OCI-LY3 (cell line): ENCODE data around the gene PPP2R5B.

ENCODE experiments used
- H2AFZ ChIP-seq: fragments of 200-600, 300-600 bp; shearing (Covaris generic); 2 replicates; pipeline ENCODE4 v1.6.0; 2014; ENCODE audit warnings: antibody characterized with exemption, low read depth, low read length
- H3K27ac ChIP-seq: fragments of 200-600, 300-600 bp; sonication (generic); 2 replicates; pipeline ENCODE4 v1.5.1; 2014; ENCODE audit warnings: mild to moderate bottlenecking, low read length, moderate library complexity, mixed read lengths
- H3K27me3 ChIP-seq: fragments of 200-600, 300-600 bp; sonication (generic); 2 replicates; pipeline ENCODE4 v1.6.1; 2014; ENCODE audit warnings: low read depth, low read length, mixed read lengths
- H3K36me3 ChIP-seq: fragments of 200-600, 300-600 bp; sonication (generic); replicated peaks from 2 replicates; pipeline ENCODE3; 2014; ENCODE audit warnings: low read depth, low read length, mixed read lengths
- H3K4me1 ChIP-seq: fragments of 300-600, 200-600 bp; sonication (generic); 2 replicates; pipeline ENCODE4 v1.6.1; 2014; ENCODE audit warnings: low read length, mixed read lengths
- H3K4me2 ChIP-seq: fragments of 200-600, 300-600 bp; sonication (generic); 2 replicates; pipeline ENCODE4 v1.6.1; 2014; ENCODE audit warnings: low read length, mixed read lengths
- H3K4me3 ChIP-seq: fragments of 300-600, 200-600 bp; sonication (generic); 2 replicates; pipeline ENCODE4 v1.5.1; 2014; ENCODE audit warnings: antibody characterized with exemption, mild to moderate bottlenecking, low read length, moderate library complexity
- H3K79me2 ChIP-seq: fragments of 300-600, 200-600 bp; shearing (Covaris generic); 2 replicates; pipeline ENCODE4 v1.6.1; 2014; ENCODE audit warnings: mild to moderate bottlenecking, low read length, mixed read lengths
- H3K9ac ChIP-seq: fragments of 300-600, 200-600 bp; shearing (Covaris generic); 2 replicates; pipeline ENCODE4 v1.6.0; 2014; ENCODE audit warnings: mild to moderate bottlenecking, low read length, moderate library complexity
- H3K9me3 ChIP-seq: fragments of 200-600, 300-600 bp; shearing (Covaris generic); 2 replicates; pipeline ENCODE4 v1.6.1; 2014; ENCODE audit warnings: low read length, mixed read lengths; ENCODE audit not compliant: insufficient read depth
- H4K20me1 ChIP-seq: fragments of 200-600, 300-600 bp; sonication (generic); 2 replicates; pipeline ENCODE4 v1.6.1; 2016; ENCODE audit warnings: low read length, mixed read lengths; ENCODE audit not compliant: insufficient read depth
- EZH2phosphoT487 ChIP-seq: fragments of 200-600 bp; shearing (Covaris generic); IDR thresholded peaks from 2 replicates; pipeline ENCODE4 v1.6.1; 2018; ENCODE audit warnings: antibody characterized with exemption, mixed run types, low read depth
- TF ChIP-seq, protein P1 (sequence below): fragments of 200-600, 300-600 bp; sonication (generic); IDR thresholded peaks from 2 replicates; pipeline ENCODE4 v1.5.1; 2014; ENCODE audit warnings: antibody characterized with exemption, low read length, low read depth

The PPP2R5B gene

DNA sequence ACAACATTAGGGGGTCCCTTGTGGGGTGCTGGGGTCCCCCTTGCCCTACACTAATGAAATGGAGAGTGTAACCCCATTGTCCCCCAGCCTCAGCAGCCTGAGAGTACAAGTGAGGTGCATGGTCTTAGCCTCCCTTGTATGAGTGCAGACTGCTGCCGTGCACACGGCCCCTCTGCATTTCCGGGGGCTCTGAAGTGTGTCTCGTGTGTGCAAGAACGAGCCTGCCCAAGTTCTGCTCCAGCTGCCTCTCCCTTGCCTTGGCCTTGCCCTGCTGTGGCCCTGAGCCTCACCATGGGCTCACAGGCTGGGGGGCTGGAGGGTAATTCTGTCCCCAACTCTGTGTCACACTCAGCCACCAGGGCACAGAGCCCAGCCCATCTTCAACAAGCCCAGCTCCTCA, 40.9 kb upstream of the PPP2R5B start:
- no peak overlapping the region for H3K4me3 ChIP-seq
- H3K27me3 ChIP-seq: no peaks in the 10 kb centered on the region
- H3K4me2 ChIP-seq: no peak overlapping the region
- no peak overlapping the region for H2AFZ ChIP-seq
- H3K79me2 ChIP-seq: peaks cover 10% of the 10 kb centered on the region
- H3K27ac ChIP-seq: no peak overlapping the region
- H3K9ac ChIP-seq: no peak overlapping the region
- TF ChIP-seq, protein P1, sequence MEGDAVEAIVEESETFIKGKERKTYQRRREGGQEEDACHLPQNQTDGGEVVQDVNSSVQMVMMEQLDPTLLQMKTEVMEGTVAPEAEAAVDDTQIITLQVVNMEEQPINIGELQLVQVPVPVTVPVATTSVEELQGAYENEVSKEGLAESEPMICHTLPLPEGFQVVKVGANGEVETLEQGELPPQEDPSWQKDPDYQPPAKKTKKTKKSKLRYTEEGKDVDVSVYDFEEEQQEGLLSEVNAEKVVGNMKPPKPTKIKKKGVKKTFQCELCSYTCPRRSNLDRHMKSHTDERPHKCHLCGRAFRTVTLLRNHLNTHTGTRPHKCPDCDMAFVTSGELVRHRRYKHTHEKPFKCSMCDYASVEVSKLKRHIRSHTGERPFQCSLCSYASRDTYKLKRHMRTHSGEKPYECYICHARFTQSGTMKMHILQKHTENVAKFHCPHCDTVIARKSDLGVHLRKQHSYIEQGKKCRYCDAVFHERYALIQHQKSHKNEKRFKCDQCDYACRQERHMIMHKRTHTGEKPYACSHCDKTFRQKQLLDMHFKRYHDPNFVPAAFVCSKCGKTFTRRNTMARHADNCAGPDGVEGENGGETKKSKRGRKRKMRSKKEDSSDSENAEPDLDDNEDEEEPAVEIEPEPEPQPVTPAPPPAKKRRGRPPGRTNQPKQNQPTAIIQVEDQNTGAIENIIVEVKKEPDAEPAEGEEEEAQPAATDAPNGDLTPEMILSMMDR: no peak
- no peak for TF ChIP-seq EZH2phosphoT487
- peaks cover 44% of the 10 kb centered on the region for H3K4me1 ChIP-seq
- no peaks in the 10 kb centered on the region for H3K9me3 ChIP-seq
- H4K20me1 ChIP-seq: no peaks in the 10 kb centered on the region
- H3K36me3 ChIP-seq: no peaks in the 10 kb centered on the region

DNA sequence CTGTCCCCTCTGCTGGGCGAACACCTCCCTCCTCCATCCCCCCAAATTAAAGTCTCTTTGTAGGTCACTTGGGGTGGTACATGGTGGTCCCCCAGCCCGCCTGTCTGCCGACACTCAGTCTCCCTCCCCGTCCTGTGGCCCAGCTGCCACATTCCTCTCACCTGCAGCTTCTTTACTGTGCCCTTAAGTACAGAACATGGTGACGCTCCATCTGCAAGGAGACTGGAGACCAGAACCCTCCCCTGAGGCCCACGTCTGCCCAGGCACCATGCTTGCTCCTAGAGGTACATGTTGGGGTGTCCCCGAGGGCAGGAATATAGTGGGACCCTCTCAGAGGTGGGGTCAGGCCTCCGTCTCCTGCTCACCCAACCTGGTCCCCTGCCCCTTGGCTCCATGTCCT, 40.5 kb upstream of the PPP2R5B start:
- no peaks in the 10 kb centered on the region for H3K9me3 ChIP-seq
- peaks cover 48% of the 10 kb centered on the region for H3K4me1 ChIP-seq
- H3K79me2 ChIP-seq: peaks cover 8% of the 10 kb centered on the region
- no peak overlapping the region for H3K4me3 ChIP-seq
- no peak overlapping the region for H3K9ac ChIP-seq
- no peaks in the 10 kb centered on the region for H3K27me3 ChIP-seq
- no peak for TF ChIP-seq EZH2phosphoT487
- TF ChIP-seq, protein P1: no peak
- no peak overlapping the region for H3K4me2 ChIP-seq
- H3K27ac ChIP-seq: no peak overlapping the region
- H3K36me3 ChIP-seq: no peaks in the 10 kb centered on the region
- H2AFZ ChIP-seq: no peak overlapping the region
- no peaks in the 10 kb centered on the region for H4K20me1 ChIP-seq

DNA sequence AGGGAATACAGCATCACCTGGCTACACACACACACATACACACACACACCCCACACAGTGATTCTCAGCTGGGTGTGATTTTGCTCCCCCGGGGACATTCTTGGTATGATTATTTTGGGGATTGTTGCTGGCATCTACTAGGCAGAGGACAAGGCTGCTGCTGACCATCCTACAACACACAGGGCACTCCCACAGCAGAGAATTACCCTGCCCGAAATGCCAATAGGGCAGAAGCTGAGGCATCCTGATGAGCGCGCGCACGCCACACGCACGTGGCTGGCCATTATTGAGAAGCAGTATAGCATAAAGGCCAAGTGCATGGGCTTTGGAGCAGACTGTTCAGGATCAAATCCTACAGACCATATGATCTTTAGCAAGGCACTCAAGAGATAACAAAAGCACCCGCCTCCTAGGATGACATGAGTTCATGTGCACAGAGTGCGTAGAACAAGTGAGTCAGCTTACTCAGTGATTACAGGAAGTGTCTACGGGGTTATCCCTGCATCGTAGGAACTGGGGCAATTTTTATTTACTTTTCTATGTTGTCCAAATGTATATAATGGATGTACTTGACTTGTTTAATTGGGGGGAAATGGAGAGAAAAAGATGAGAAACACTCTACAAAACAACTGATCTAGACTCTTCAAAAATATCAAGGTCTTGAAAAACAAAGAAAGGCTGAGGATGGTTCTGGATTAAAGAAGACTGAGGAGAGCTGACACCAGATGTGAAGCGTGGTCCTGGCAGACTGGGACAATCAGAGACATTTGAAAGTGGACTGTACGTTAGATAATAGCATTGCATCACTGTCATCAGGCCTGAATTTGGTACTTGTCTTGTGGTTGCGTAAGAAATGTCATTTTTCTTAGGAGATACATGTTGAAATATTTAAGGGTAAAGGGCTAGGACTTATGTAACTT, 38.9 kb upstream of the PPP2R5B start:
- Histone ChIP-seq H3K79me2 (no peaks in the 10 kb centered on the region), H2AFZ (no peak overlapping the region), H3K4me2 (0 out of 2 replicates have a peak overlapping the region, but pooled peaks have one; percentile 2), H3K9ac (no peak overlapping the region), H4K20me1 (no peaks in the 10 kb centered on the region), H3K27ac (no peak overlapping the region), H3K9me3 (no peaks in the 10 kb centered on the region), H3K4me1 (peaks cover 40% of the 10 kb centered on the region), H3K36me3 (no peaks in the 10 kb centered on the region), H3K4me3 (no peak overlapping the region), H3K27me3 (no peaks in the 10 kb centered on the region)
- TF ChIP-seq EZH2phosphoT487: no peak
- TF ChIP-seq, protein P1: no peak

GRCh38 chr11:64887234-64887756, 37.2 kb upstream of the PPP2R5B start:
- Histone ChIP-seq H3K9me3 (no peaks in the 10 kb centered on the region), H3K4me2 (peak overlapping the region; percentile 97), H3K4me1 (peaks cover 35% of the 10 kb centered on the region), H3K79me2 (no peaks in the 10 kb centered on the region), H3K27ac (peak overlapping the region; percentile 58), H3K9ac (peak overlapping the region; percentile 68), H3K4me3 (peak overlapping the region; percentile 75), H3K36me3 (no peaks in the 10 kb centered on the region), H4K20me1 (no peaks in the 10 kb centered on the region), H2AFZ (peak overlapping the region; percentile 84), H3K27me3 (no peaks in the 10 kb centered on the region)
- TF ChIP-seq EZH2phosphoT487: no peak
- TF ChIP-seq, protein P1: no peak
